Panc1 (cell line): ENCODE data around the gene WDHD1.

ENCODE experiments used
- CTCF ChIP-seq: fragments of 450-650 bp; IDR thresholded peaks from 2 replicates; pipeline ENCODE4 v1.5.1; 2017; ENCODE audit warnings: mild to moderate bottlenecking
- POLR2AphosphoS5 ChIP-seq: IDR thresholded peaks from 2 replicates; pipeline ENCODE4 v1.6.1; 2012; ENCODE audit warnings: mild to moderate bottlenecking, low read depth, low read length, moderate library complexity
- REST ChIP-seq, 2 experiments: IDR thresholded peaks; 2 replicates each; pipeline ENCODE4 v1.6.1; 2011 to 2012; ENCODE audit warnings: low read depth in 2 of 2, control low read depth in 1 of 2, low read length in 1 of 2, mild to moderate bottlenecking in 1 of 2, moderate library complexity in 1 of 2; ENCODE audit not compliant: insufficient read depth in 1 of 2
- SIN3A ChIP-seq: IDR thresholded peaks from 2 replicates; pipeline ENCODE4 v1.6.1; 2012; ENCODE audit warnings: low read depth, mild to moderate bottlenecking, low read length, moderate library complexity, borderline replicate concordance; ENCODE audit not compliant: insufficient read depth
- TCF7L2 ChIP-seq: IDR thresholded peaks from 2 replicates; pipeline ENCODE4 v1.6.1; 2011; ENCODE audit warnings: mild to moderate bottlenecking, low read depth, low read length, inconsistent platforms

GRCh38 chr14:54922598-54922997 lies 104.3 kb downstream of the WDHD1 start:
- TF ChIP-seq CTCF (no peak), POLR2AphosphoS5 (no peak), REST (IDR thresholded peaks at IDR 0.05; ENCODE audit: insufficient read depth in 1 of 2, low read depth in 2 of 2, low read length in 1 of 2) (no peak), TCF7L2 (no peak), SIN3A (no peak)
